HG02852 (cell line): ENCODE data around the gene SCN5A.

ENCODE experiments used
- ATAC-seq: cut with Tn5 transposase; IDR thresholded peaks from one replicate; pipeline ENCODE4 v1.9.1; 2021; ENCODE audit warnings: mild to moderate bottlenecking, moderate library complexity; ENCODE audit not compliant: unreplicated experiment

SCN5A gene

DNA sequence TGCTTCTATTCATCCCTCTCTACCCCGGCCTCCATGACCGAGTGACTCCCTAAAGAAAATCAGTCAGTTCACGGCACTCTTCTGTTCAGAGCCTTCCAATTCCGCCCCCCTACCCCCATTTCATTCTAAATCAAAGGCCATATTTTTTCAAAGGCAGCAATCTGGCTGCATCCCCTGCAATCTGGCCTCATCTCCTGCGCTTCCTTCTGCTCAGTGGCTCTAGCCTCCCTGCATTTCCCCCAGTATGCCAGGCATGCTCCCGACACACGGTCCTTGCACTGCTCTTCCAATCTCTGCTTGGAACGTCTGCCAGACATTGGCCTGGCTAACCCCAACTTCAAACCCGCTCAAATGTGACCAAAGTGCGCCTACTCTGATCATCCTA is 85.6 kb downstream of the SCN5A start:
- no peak for ATAC-seq

DNA sequence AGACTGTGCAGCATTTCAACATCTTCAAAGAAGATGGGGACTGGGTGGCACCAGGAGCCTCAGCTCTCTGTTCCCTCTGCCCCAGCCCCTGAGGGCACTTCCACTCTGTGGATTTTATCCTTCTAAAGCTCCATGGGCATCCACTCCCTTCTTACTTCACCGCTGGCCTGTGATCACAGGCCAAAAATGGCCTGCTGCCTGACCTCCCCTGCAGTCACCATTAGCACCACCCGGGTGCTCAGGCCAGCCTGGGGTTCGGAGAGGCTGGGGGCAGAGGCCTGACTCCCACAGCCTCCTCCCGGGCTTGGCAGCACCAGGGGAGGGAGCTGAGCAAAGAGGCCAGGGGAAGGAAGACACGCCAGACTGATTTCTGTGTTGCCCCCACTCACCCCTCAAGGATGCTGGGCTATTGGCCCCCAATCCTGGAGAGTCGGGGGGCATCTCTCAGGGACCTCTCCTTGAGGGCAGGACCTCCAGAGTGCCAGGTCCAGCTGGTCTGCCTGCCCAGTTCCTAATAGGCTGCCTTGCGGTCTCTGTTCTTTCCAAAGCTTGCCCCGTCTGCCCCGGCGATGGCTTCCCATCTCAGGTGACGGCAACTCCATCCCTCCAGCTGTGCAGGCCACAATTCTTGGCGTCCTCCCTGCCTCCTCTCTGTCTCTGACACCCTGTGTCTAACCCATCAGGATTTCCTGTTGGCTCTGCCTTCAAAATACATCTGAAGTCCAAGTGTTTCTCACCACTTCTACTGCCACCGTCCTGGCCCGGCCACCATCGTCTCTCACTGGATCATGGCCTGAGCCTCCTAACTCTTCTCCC is 86.2 kb downstream of the SCN5A start:
- no peak for ATAC-seq

DNA sequence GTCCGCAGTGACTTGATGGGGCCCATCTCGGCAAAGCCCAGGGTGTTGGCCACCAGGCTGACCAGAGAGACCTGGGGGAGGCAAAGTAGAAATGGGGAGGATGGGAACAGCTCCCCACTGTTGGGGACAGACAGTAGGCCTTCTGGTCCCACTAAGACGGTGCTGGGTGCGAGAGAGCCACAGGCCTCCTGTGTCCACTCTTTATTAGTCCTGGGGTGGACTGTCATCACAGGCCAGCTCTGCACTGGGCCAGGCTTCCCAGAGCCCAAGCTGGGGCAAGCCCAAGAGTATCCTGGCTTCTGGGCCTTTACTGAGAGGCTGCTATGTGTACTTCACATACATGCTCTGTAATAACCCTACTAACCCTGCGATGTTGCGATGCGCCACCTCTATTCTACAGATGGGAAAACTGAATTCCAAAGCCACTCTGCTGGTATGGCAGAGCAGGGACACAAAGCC is 87.0 kb downstream of the SCN5A start:
- no peak for ATAC-seq

- no peak for ATAC-seq
Measured at GRCh38 chr3:38561746-38562466, 87.6 kb downstream of the SCN5A start.

GRCh38 chr3:38560996-38561717 is 88.3 kb downstream of the SCN5A start:
- no peak for ATAC-seq

DNA sequence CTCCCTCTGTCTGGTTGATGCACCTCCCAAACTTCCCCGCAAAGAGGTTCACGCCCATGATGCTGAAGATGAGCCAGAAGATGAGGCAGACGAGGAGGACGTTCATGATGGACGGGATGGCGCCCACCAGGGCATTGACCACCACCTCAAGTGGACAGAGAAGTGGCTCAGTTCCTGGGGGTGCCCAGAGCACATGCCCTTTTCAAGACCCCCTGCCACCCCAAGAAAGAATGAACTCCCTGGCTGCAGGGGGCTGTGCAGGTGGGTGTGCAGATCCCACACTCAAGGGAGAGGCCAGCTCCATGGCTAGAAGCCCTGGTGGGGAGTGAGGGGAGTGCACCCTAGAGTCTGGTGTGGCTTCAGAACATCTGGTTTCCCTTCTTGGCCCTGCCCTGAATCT is 89.2 kb downstream of the SCN5A start:
- no peak for ATAC-seq

GRCh38 chr3:38558864-38559263 is 90.6 kb downstream of the SCN5A start:
- ATAC-seq, result no peak

GRCh38 chr3:38556640-38557358 is 92.7 kb downstream of the SCN5A start:
- no peak for ATAC-seq

GRCh38 chr3:38555926-38556325 is 93.6 kb downstream of the SCN5A start:
- ATAC-seq, result no peak

- ATAC-seq, result no peak
Measured at GRCh38 chr3:38555149-38555840, 94.2 kb downstream of the SCN5A start.

DNA sequence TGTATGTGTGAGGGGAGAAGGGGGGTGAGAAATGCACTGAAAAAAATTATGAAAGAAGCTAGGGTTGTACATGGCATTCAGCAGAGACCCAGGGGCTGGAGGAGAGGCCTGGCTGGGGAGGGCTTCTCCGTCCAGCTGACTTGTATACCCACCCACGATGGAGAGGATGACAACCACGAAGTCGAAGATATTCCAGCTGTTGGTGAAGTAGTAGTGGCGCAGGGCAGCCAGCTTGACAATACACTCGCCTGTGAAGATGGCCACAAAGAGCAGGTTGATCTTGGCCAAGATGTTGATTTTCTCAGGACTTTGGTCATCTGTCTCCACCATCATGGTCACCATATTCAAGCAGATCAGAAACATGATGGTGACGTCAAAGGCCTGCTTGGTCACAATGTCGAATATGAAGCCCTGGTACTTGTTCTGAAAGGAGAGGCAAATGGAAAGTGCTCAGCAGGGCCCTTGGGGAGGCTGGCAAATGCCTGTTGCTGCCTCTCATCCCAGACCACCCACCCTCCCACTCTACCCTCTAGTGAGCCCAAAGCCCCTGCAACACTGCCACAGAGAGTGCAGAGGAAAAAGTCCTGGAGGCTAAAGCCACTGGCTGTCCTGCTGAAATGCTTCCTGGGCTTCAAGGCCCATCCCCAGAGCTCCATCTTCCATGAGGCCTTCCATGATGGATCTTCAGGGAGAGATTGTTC is 95.2 kb downstream of the SCN5A start:
- no peak for ATAC-seq

- ATAC-seq, result no peak
Measured at GRCh38 chr3:38553071-38553470, 96.4 kb downstream of the SCN5A start.

DNA sequence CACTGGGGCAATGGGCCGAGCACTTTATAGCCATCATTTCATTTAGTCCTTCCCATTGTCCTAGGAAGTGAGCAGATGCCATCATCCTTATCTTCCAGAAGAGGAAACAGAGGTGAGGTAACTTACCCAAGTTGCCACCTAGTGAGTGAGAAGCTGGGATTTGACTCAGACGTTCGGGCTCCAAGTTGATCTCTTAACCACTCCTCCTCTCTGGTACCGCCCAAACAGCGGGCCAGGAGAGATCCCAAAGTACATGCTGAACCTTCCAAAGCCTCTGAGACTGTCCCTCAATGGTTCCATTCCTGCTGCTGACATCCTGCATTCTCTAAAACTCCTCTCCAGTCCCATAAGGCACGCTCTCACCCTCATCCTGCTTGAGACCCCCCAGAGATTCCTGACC is 97.1 kb downstream of the SCN5A start:
- no peak for ATAC-seq

DNA sequence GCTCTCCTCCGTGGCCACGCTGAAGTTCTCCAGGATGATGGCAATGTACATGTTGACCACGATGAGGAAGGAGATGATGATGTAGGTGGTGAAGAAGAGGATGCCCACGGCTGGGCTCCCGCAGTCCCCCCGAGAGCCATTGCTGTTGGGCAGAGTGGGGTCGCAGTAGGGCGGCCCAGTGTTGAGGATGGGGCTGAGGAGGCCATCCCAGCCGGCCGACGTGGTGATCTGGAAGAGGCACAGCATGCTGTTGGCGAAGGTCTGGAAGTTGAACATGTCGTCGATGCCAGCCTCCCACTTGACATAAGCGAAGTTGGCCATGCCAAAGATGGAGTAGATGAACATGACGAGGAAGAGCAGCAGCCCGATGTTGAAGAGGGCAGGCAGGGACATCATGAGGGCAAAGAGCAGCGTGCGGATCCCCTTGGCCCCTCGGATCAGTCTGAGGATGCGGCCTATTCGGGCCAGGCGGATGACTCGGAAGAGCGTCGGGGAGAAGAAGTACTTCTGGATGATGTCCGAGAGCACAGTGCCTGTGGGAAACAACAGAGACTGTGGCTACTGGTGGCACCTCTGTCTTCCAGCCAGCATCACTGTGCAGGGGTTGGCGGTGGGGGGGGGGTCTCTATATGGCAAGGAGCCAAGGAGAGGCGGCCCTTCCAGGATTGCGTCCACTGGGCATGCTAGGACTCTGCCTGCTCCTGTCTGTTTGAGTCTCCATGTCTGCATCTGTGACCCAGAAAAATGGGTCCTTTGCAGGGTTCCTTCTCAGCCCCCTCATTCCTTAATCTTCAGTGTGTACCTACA is 98.3 kb downstream of the SCN5A start:
- ATAC-seq, result no peak

GRCh38 chr3:38549957-38550840 is 99.3 kb downstream of the SCN5A start:
- no peak for ATAC-seq

- ATAC-seq, result no peak
Measured at GRCh38 chr3:38549486-38549885, 100.0 kb downstream of the SCN5A start.

GRCh38 chr3:38549082-38549481 is 100.4 kb downstream of the SCN5A start:
- ATAC-seq, result no peak
